Lower lobe of right lung (tissue), 2 donors: ENCODE results near the gene CEP20. TPM values are rescaled to one million over a fixed set of nuclear protein-coding genes. Genes with fewer than 3 reads are reported as not detected.

ENCODE experiments used
- ATAC-seq, 2 donors: fragments of 200-7000 bp; cut with Tn5 transposase; one replicate each; pipeline ENCODE4 v1.9.1; 2020 to 2022; ENCODE audit warnings: mild to moderate bottlenecking in 2 of 2, moderate library complexity in 2 of 2
- DNase-seq: peaks from one replicate; pipeline ENCODE4 v3.0.0-alpha.2; 2020
- H3K27ac ChIP-seq: fragments of 200-600 bp; one replicate; pipeline ENCODE4 v1.8.0; 2022
- H3K27me3 ChIP-seq: fragments of 200-600 bp; one replicate; pipeline ENCODE4 v1.8.0; 2022; ENCODE audit warnings: low read depth
- H3K36me3 ChIP-seq: fragments of 200-600 bp; one replicate; pipeline ENCODE4 v1.8.0; 2022; ENCODE audit warnings: mild to moderate bottlenecking
- H3K4me1 ChIP-seq: fragments of 200-600 bp; one replicate; pipeline ENCODE4 v1.8.0; 2022
- H3K4me3 ChIP-seq: fragments of 200-600 bp; one replicate; pipeline ENCODE4 v1.8.0; 2022; ENCODE audit warnings: mild to moderate bottlenecking
- H3K9me3 ChIP-seq: fragments of 200-600 bp; one replicate; pipeline ENCODE4 v1.8.0; 2022
- intact Hi-C: fragments of 100-400 bp; cut with DNase I; formaldehyde crosslinking; loops from one replicate; pipeline ENCODE4 v1.11.0; 2022
- total RNA-seq: library from RNA; stranded (reverse); fragmentation: NEBNext Ultra II Directional; extraction: Animal tissue kit (Norgen Biotek cat#: 25700); gene quantifications from one replicate; pipeline ENCODE4 v1.2.1, GENCODE V29; 2021
- TF ChIP-seq, protein P1 (sequence below): fragments of 200-600 bp; IDR thresholded peaks from one replicate; pipeline ENCODE4 v1.8.0; 2022; ENCODE audit warnings: antibody characterized with exemption, mild to moderate bottlenecking
- donor health status: DM: no; HTN: yes; CAD: no; lungs with severe emphysema.

CEP20 gene
- total RNA-seq, 1 donor from 2014 or later, result 24.1 TPM

DNA sequence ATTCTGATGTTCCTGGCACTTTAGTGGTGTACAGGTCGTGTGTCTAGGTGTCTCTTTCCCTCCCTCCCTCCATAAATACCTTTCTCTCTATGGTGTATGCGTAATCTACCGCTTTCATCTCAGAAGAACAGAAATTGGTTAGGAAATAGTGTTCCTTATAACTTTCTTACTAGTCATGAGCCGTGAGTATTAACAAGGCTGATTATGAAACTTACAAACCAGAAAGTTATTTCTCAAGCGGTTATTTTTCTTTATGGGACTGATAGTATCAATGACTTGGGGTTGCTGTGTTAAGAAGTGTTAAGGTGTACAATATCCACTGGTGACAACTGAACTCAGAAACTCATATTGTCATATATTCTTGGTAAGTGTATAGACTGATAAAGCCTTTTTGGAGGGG lies 18.4 kb downstream of the CEP20 start:
- TF ChIP-seq, protein P1, sequence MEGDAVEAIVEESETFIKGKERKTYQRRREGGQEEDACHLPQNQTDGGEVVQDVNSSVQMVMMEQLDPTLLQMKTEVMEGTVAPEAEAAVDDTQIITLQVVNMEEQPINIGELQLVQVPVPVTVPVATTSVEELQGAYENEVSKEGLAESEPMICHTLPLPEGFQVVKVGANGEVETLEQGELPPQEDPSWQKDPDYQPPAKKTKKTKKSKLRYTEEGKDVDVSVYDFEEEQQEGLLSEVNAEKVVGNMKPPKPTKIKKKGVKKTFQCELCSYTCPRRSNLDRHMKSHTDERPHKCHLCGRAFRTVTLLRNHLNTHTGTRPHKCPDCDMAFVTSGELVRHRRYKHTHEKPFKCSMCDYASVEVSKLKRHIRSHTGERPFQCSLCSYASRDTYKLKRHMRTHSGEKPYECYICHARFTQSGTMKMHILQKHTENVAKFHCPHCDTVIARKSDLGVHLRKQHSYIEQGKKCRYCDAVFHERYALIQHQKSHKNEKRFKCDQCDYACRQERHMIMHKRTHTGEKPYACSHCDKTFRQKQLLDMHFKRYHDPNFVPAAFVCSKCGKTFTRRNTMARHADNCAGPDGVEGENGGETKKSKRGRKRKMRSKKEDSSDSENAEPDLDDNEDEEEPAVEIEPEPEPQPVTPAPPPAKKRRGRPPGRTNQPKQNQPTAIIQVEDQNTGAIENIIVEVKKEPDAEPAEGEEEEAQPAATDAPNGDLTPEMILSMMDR, result no peak
- H3K4me1 ChIP-seq, result peaks cover 18% of the 10 kb centered on the region
- no peak overlapping the region for H3K27ac ChIP-seq
- H3K4me3 ChIP-seq, result no peak overlapping the region
- ATAC-seq (no peak), DNase-seq (no peak)
- H3K9me3 ChIP-seq, result no peaks in the 10 kb centered on the region
- intact Hi-C loops, result loop anchor here (10.0 kb wide), 1 partner anchor 255 kb away; no protein-coding TSS in a partner anchor
- peaks cover 81% of the 10 kb centered on the region for H3K36me3 ChIP-seq
- no peaks in the 10 kb centered on the region for H3K27me3 ChIP-seq

DNA sequence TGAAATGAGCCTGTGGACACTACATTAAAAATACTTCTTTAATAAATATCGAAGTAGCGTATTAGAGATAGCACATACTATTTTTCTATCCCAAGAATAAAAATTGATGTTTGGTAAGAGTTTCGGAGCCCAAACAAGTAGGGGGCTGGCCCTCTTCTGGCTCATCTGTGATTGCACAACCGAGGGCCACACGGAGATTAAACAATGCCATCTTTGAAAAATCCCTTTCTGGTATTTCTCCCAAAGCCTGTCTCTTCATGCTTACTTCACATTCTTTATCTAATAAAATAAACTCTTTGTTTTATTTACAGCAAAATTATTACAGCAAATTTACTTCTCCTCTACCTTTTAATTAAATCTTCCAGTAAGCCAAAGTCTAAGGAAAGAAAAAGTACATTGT lies 22.0 kb downstream of the CEP20 start:
- TF ChIP-seq, protein P1, result no peak
- H3K4me3 ChIP-seq, result no peak overlapping the region
- H3K9me3 ChIP-seq, result no peaks in the 10 kb centered on the region
- H3K27ac ChIP-seq, result no peak overlapping the region
- H3K36me3 ChIP-seq, result peaks cover 64% of the 10 kb centered on the region
- peaks cover 16% of the 10 kb centered on the region for H3K4me1 ChIP-seq
- DNase-seq (no peak), ATAC-seq (no peak)
- H3K27me3 ChIP-seq, result no peaks in the 10 kb centered on the region
- intact Hi-C loops, result no loop called here

DNA sequence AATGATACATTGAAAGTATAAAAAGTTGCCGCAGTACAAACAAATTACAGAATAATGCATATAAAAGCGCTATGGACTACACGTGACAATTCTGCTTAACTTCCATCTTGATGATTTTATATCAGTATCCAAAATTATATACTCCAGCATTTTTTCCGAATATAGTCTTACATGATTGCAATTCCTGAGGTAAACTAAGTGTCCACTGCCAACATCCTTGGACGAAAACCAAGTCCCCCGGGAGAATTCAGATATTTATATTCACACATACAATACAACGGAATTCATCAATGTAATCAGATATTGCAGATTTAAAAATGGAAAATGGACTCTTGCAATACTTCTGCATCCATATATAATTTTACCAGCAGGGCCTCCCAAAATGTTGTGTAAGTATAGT lies 22.7 kb downstream of the CEP20 start:
- Histone ChIP-seq H3K36me3 (peaks cover 57% of the 10 kb centered on the region), H3K27ac (no peak overlapping the region), H3K9me3 (no peaks in the 10 kb centered on the region), H3K27me3 (no peaks in the 10 kb centered on the region), H3K4me1 (peaks cover 16% of the 10 kb centered on the region), H3K4me3 (no peak overlapping the region)
- TF ChIP-seq, protein P1, result no peak
- DNase-seq (no peak), ATAC-seq (no peak)
- intact Hi-C loops, result no loop called here

DNA sequence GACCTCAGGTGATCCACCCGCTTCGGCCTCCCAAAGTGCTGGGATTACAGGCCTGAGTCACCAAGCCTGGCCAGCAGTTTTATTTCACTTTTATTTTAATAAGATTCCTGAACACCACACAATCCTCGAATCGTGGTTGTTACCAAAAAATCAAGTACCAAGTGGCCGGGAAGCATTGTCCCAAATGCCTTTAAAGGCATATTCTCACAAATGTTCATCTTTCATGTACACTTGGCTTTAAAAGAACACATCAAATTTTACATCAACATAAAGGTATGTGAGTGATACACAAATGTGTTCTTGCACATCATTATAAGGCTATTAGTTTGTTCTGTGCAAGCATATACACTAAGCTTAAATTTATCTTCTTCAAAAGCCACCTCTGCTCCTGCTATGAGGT lies 23.5 kb downstream of the CEP20 start:
- no peaks in the 10 kb centered on the region for H3K9me3 ChIP-seq
- peaks cover 16% of the 10 kb centered on the region for H3K4me1 ChIP-seq
- H3K4me3 ChIP-seq, result no peak overlapping the region
- intact Hi-C loops, result no loop called here
- H3K27ac ChIP-seq, result peak overlapping the region; percentile 33
- H3K27me3 ChIP-seq, result no peaks in the 10 kb centered on the region
- peaks cover 49% of the 10 kb centered on the region for H3K36me3 ChIP-seq
- no peak for ATAC-seq
- TF ChIP-seq, protein P1, result no peak
- DNase-seq, result no peak

DNA sequence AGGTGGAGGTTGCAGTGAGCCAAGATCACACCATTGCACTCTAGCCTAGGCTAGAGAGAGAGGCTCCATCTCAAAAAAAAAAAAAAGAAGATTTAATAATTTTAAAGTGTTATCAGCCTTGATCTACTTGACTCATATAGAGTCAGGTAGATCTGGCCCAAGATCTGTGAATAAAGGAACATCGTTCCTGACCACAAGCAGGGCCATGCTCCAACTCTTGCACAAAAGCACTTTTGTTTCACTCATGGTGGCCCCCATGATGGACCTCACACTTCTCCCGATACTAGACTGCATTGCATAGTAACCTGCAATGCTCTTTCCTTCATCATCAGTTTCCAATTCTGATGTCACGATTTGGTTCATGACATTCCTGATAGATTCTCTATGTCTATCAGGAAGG lies 26.4 kb downstream of the CEP20 start:
- Histone ChIP-seq H3K27ac (no peak overlapping the region), H3K27me3 (peaks cover 16% of the 10 kb centered on the region), H3K4me1 (peaks cover 26% of the 10 kb centered on the region), H3K9me3 (no peaks in the 10 kb centered on the region), H3K36me3 (peaks cover 21% of the 10 kb centered on the region), H3K4me3 (no peak overlapping the region)
- no peak for ATAC-seq
- intact Hi-C loops, result no loop called here
- TF ChIP-seq, protein P1, result no peak
- no peak for DNase-seq
